GM12874 (cell line): ENCODE results near the gene SMAD3.

ENCODE experiments used
- TF ChIP-seq, protein P1 (sequence below): IDR thresholded peaks from 2 replicates; pipeline ENCODE4 v1.5.1; 2011; ENCODE audit warnings: low read depth, mild to moderate bottlenecking, control low read depth, low read length, moderate library complexity; ENCODE audit not compliant: insufficient read depth

SMAD3 gene

DNA sequence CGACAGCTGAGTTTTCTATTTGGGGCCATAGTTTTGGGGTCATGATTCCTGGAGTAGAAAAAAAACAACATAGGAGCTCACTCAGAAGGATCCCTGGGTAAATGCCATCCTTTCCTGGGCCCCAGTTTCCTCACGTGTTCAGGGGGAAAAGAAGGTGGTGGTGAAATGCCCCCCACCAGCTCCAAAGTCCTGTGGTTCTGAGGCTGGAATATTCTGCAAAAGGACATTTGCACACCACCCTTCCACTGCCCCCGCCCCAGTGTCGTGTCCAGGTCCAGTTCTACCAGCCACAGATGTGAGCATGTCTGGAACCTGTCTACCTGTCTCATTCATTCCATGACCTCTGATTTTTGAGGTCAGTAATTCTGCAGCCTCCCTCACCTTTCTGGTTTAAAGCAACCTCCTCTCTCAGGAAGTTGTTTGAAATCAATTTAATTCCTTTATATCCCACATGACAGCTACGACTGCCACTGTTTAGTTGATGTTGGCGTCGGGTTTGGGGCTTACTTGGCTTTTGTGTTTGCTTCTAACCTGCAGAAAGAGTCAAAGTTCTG, 82.1 kb downstream of the SMAD3 start:
- TF ChIP-seq, protein P1, sequence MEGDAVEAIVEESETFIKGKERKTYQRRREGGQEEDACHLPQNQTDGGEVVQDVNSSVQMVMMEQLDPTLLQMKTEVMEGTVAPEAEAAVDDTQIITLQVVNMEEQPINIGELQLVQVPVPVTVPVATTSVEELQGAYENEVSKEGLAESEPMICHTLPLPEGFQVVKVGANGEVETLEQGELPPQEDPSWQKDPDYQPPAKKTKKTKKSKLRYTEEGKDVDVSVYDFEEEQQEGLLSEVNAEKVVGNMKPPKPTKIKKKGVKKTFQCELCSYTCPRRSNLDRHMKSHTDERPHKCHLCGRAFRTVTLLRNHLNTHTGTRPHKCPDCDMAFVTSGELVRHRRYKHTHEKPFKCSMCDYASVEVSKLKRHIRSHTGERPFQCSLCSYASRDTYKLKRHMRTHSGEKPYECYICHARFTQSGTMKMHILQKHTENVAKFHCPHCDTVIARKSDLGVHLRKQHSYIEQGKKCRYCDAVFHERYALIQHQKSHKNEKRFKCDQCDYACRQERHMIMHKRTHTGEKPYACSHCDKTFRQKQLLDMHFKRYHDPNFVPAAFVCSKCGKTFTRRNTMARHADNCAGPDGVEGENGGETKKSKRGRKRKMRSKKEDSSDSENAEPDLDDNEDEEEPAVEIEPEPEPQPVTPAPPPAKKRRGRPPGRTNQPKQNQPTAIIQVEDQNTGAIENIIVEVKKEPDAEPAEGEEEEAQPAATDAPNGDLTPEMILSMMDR: no peak

GRCh38 chr15:67148196-67148701, 82.8 kb downstream of the SMAD3 start:
- TF ChIP-seq, protein P1: no peak

GRCh38 chr15:67149068-67149772, 83.8 kb downstream of the SMAD3 start:
- TF ChIP-seq, protein P1: no peak

- TF ChIP-seq, protein P1: no peak
Observed at GRCh38 chr15:67149773-67150022, 84.3 kb downstream of the SMAD3 start.

GRCh38 chr15:67150023-67150860, 84.8 kb downstream of the SMAD3 start:
- TF ChIP-seq, protein P1: no peak

DNA sequence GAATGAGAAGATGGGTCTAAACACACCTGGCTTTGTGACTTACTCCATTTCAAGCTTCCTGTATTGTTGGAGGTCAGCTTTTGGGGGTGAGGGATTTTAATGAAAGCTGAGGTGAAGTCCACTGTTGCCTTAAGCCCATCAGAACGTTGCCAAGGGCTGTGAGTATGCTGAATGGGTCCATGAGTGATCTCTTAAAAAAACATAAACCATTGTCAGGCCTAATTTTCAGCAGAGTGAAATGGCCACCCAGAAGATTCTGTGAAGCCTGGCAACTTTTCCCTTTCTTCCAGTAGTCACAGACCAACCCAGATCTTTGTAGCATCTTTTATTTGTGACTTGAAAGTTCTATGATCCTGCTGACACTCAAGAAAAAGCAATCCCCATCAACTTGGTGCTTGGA, 87.0 kb downstream of the SMAD3 start:
- TF ChIP-seq, protein P1: no peak

DNA sequence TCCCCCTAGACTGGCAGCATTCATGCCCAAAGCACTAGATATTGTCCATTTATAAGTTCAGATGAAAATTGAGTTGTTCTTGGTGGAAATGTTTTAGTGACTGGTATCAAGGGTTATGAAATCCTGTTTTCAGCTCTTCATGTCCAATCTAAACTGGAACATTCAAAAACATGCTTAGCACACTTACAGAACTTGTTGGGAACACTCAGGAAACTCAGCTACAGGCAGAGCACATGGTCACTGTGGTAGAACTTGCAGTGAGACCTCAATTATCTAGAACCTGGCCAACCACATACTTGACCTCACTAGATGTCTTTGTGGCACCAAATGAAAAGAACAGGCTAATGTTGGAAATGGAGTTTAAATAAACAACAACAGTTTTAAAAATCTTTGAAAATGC, 88.8 kb downstream of the SMAD3 start:
- TF ChIP-seq, protein P1: no peak
